ENCODE data around the gene EIF5AL1. TPM values are rescaled to one million over a fixed set of nuclear protein-coding genes. Genes with fewer than 3 reads are reported as not detected.
"Not testable (repeated sequence)": the region's sequence is repeated elsewhere in the genome, so short reads cannot be mapped to it uniquely, and the experiment has no call there.

Gene EIF5AL1
- total RNA-seq, 1 experiment from 2014 or later: 0.39 TPM

- H3K4me3 Mint-ChIP-seq; H3K27ac ChIP-seq (ENCODE audit: insufficient read length, low read depth, low read length); H3K27me3 ChIP-seq (ENCODE audit: insufficient read depth, low read length); H3T11ph ChIP-seq (ENCODE audit: low read length); H3K4me1 ChIP-seq (ENCODE audit: insufficient read depth, low read length); H3K27ac Mint-ChIP-seq; DNase-seq; H3K23ac ChIP-seq (ENCODE audit: insufficient read length, low read depth, low read length); H2AFZ ChIP-seq (ENCODE audit: low read length); H2BK20ac ChIP-seq (ENCODE audit: low read depth, low read length, poor library complexity, severe bottlenecking); H3K4me1 Mint-ChIP-seq; H2BK15ac ChIP-seq (ENCODE audit: low read depth, low read length); H2AK5ac ChIP-seq (ENCODE audit: insufficient read length, low read length); H3K27me3 Mint-ChIP-seq (ENCODE audit: low read depth); H3K79me2 ChIP-seq (ENCODE audit: insufficient read depth, low read length); H2BK120ac ChIP-seq (ENCODE audit: low read depth, low read length, poor library complexity, severe bottlenecking); H3K9ac ChIP-seq (ENCODE audit: extremely low read depth, insufficient read length, low read length); H3K18ac ChIP-seq (ENCODE audit: insufficient read length, low read depth, low read length); H4K8ac ChIP-seq (replicated peaks; ENCODE audit: insufficient read length, low read depth, low read length); H3K4me2 ChIP-seq (ENCODE audit: insufficient read depth, insufficient read length, low read length); H3K56ac ChIP-seq (ENCODE audit: insufficient read length, low read depth, low read length); H3K14ac ChIP-seq (ENCODE audit: insufficient read depth, low read length); H3K9me3 Mint-ChIP-seq; H4K5ac ChIP-seq (ENCODE audit: insufficient read length, low read depth, low read length); H2BK12ac ChIP-seq (ENCODE audit: insufficient read length, low read depth, low read length); H3K9me3 ChIP-seq (ENCODE audit: control insufficient read depth, low read depth, low read length); H4K20me1 ChIP-seq (ENCODE audit: control insufficient read depth, insufficient read depth, insufficient read length); H3K23me2 ChIP-seq (ENCODE audit: insufficient read length, low read depth, low read length, poor library complexity, severe bottlenecking); H3K4ac ChIP-seq (ENCODE audit: low read depth, low read length); H2BK5ac ChIP-seq (ENCODE audit: insufficient read length, low read length); H3K36me3 Mint-ChIP-seq (ENCODE audit: insufficient read depth in 1 of 3, low read depth in 3 of 3); H3K79me1 ChIP-seq (ENCODE audit: insufficient read depth, low read depth, low read length, poor library complexity, severe bottlenecking); H4K91ac ChIP-seq (ENCODE audit: insufficient read length, low read depth, low read length): not testable (repeated sequence)
- WGBS (ENCODE audit: extremely low coverage, insufficient read length, low lambda C conversion rate): no CpG with 5 or more reads among the region's 4 CpGs
Observed at GRCh38 chr10:79528261-79528660, 15.9 kb downstream of the EIF5AL1 start.

GRCh38 chr10:79533142-79533902, 21.0 kb downstream of the EIF5AL1 start:
- not testable (repeated sequence) for H4K5ac ChIP-seq (ENCODE audit: insufficient read length, low read depth, low read length); H3K79me2 ChIP-seq (ENCODE audit: insufficient read depth, low read length); H3K4me1 ChIP-seq (ENCODE audit: insufficient read depth, low read length); H3K36me3 Mint-ChIP-seq (ENCODE audit: insufficient read depth in 1 of 3, low read depth in 3 of 3); H3K4me1 Mint-ChIP-seq; H3K27ac ChIP-seq (ENCODE audit: insufficient read length, low read depth, low read length); H3K27me3 Mint-ChIP-seq (ENCODE audit: low read depth); DNase-seq; H3K27me3 ChIP-seq (ENCODE audit: insufficient read depth, low read length); H3K18ac ChIP-seq (ENCODE audit: insufficient read length, low read depth, low read length); H3K4me2 ChIP-seq (ENCODE audit: insufficient read depth, insufficient read length, low read length); H2BK120ac ChIP-seq (ENCODE audit: low read depth, low read length, poor library complexity, severe bottlenecking); H3K23ac ChIP-seq (ENCODE audit: insufficient read length, low read depth, low read length); H2BK12ac ChIP-seq (ENCODE audit: insufficient read length, low read depth, low read length); H2AK5ac ChIP-seq (ENCODE audit: insufficient read length, low read length); H2BK20ac ChIP-seq (ENCODE audit: low read depth, low read length, poor library complexity, severe bottlenecking); H3K9me3 Mint-ChIP-seq; H3K9ac ChIP-seq (ENCODE audit: extremely low read depth, insufficient read length, low read length); H3K4me3 Mint-ChIP-seq; H2AFZ ChIP-seq (ENCODE audit: low read length); H3K14ac ChIP-seq (ENCODE audit: insufficient read depth, low read length); H3K9me3 ChIP-seq (ENCODE audit: control insufficient read depth, low read depth, low read length); H3K56ac ChIP-seq (ENCODE audit: insufficient read length, low read depth, low read length); H4K8ac ChIP-seq (replicated peaks; ENCODE audit: insufficient read length, low read depth, low read length); H3K79me1 ChIP-seq (ENCODE audit: insufficient read depth, low read depth, low read length, poor library complexity, severe bottlenecking); H4K91ac ChIP-seq (ENCODE audit: insufficient read length, low read depth, low read length); H3K27ac Mint-ChIP-seq; H3K23me2 ChIP-seq (ENCODE audit: insufficient read length, low read depth, low read length, poor library complexity, severe bottlenecking); H3K4ac ChIP-seq (ENCODE audit: low read depth, low read length); H2BK15ac ChIP-seq (ENCODE audit: low read depth, low read length); H3T11ph ChIP-seq (ENCODE audit: low read length); H4K20me1 ChIP-seq (ENCODE audit: control insufficient read depth, insufficient read depth, insufficient read length); H2BK5ac ChIP-seq (ENCODE audit: insufficient read length, low read length)
- WGBS (ENCODE audit: extremely low coverage, insufficient read length, low lambda C conversion rate): no CpG with 5 or more reads among the region's 11 CpGs
